HepG2 (cell line): ENCODE measurements around the gene FIBCD1. TPM values are rescaled to one million over a fixed set of nuclear protein-coding genes. Genes with fewer than 3 reads are reported as not detected.

ENCODE experiments used
- ARNTL ChIP-seq: sonication (generic); formaldehyde crosslinking; IDR thresholded peaks from 2 replicates; pipeline ENCODE4 v1.4.0; 2020; ENCODE audit warnings: mild to moderate bottlenecking, missing genetic modification reagents
- CBX5 ChIP-seq: sonication (generic); formaldehyde crosslinking; IDR thresholded peaks from 2 replicates; pipeline ENCODE4 v1.4.0; 2020; ENCODE audit warnings: missing genetic modification reagents, borderline replicate concordance
- HNRNPH1 ChIP-seq: fragments of 200-400 bp; formaldehyde crosslinking; optimal IDR thresholded peaks from 2 replicates; pipeline ENCODE3; 2017; ENCODE audit warnings: mild to moderate bottlenecking, low read depth, low read length
- MEIS1 ChIP-seq: sonication (generic); formaldehyde crosslinking; IDR thresholded peaks from 2 replicates; pipeline ENCODE4 v1.9.0; 2021; ENCODE audit warnings: mild to moderate bottlenecking, missing genetic modification reagents, moderate library complexity, borderline replicate concordance
- PHF20 ChIP-seq: sonication (generic); formaldehyde crosslinking; IDR thresholded peaks from 2 replicates; pipeline ENCODE4 v1.5.0; 2020; ENCODE audit warnings: mild to moderate bottlenecking, missing genetic modification reagents
- RBFOX2 ChIP-seq: fragments of 200-400 bp; formaldehyde crosslinking; IDR thresholded peaks from 2 replicates; pipeline ENCODE4 v1.6.1; 2017; ENCODE audit warnings: low read depth, mild to moderate bottlenecking, low read length
- SETDB1 ChIP-seq: sonication (generic); formaldehyde crosslinking; IDR thresholded peaks from 2 replicates; pipeline ENCODE4 v1.5.1; 2020; ENCODE audit warnings: missing genetic modification reagents, mild to moderate bottlenecking, borderline replicate concordance
- SNAPC2 ChIP-seq: sonication (generic); formaldehyde crosslinking; IDR thresholded peaks from 2 replicates; pipeline ENCODE4 v1.8.1; 2022; ENCODE audit warnings: mild to moderate bottlenecking, missing genetic modification reagents
- polyA plus RNA-seq, 8 experiments: library from polyadenylated mRNA; depleted of rRNA in 3 of 8; stranded (reverse) in 7 of 8; unstranded in 1 of 8; fragments of >200 nt; fragmentation: Illumina TruSeq in 4 of 8; extraction: Trizol in 4 of 8; gene quantifications; 2 replicates each; pipeline versions ENCODE4 v1.2.1 to v1.2.3, GENCODE V29; 2011 to 2016; ENCODE audit warnings: low read depth in 4 of 8, missing spikeins in 1 of 8, mixed read lengths in 1 of 8; ENCODE audit not compliant: insufficient read depth in 1 of 8
- total RNA-seq, 5 experiments: library from RNA; depleted of rRNA; stranded (reverse); fragments of >200 nt; fragmentation: Illumina TruSeq; extraction: Trizol; gene quantifications; 2 replicates each; pipeline ENCODE4 v1.2.3, GENCODE V29; 2016; ENCODE audit warnings: low read depth in 1 of 5
- TF ChIP-seq, protein P1 (sequence below), 2 experiments: sonication (generic) in 1 of 2; formaldehyde crosslinking in 1 of 2; IDR thresholded peaks; 2 replicates each; pipeline versions ENCODE4 v1.4.0 to v1.6.1; 2018 to 2020; ENCODE audit warnings: missing genetic modification reagents in 2 of 2, borderline replicate concordance in 1 of 2, low read depth in 1 of 2, mild to moderate bottlenecking in 1 of 2, missing biosample characterization in 1 of 2
- TF ChIP-seq, protein P2 (sequence below): sonication (generic); formaldehyde crosslinking; IDR thresholded peaks from 2 replicates; pipeline ENCODE4 v1.5.0; 2020; ENCODE audit warnings: mild to moderate bottlenecking, missing genetic modification reagents, borderline replicate concordance
- TF ChIP-seq, protein P3 (sequence below): sonication (generic); formaldehyde crosslinking; IDR thresholded peaks from 2 replicates; pipeline ENCODE4 v1.9.0; 2021; ENCODE audit warnings: missing genetic modification reagents, mild to moderate bottlenecking, borderline replicate concordance

FIBCD1 gene
- total and polyA plus RNA-seq, 2 of the 13 experiments (the other 11 are each of a cell fraction or from before 2014, with no cell fraction given), result 0.55 to 0.89 TPM

DNA sequence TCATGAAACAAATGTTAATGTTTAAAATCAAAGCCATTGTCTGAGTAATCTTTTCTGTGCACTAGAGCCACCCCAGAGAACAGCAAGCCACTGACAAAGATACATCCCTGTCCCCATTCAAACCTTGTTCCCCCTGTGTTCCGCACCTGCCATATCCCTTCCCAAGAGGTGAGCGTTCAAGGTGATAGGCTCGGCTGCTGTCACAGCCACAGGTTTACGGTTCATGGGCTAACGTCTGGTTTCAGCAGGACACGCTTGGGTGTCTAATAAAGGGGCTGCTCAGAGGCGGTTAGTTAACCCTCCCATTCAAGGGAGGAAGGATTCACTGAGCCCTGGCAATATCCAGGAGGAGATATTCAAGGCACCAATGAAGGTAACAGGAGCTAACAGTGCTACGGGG, 45.5 kb upstream of the FIBCD1 start (continued):
- TF ChIP-seq CBX5 (CRISPR knock-in tag) (no peak), SNAPC2 (CRISPR knock-in tag) (no peak), RBFOX2 (no peak), PHF20 (CRISPR knock-in tag) (no peak), HNRNPH1 (no peak), ARNTL (CRISPR knock-in tag) (no peak), MEIS1 (no peak), SETDB1 (CRISPR knock-in tag) (no peak)
- TF ChIP-seq, protein P1, sequence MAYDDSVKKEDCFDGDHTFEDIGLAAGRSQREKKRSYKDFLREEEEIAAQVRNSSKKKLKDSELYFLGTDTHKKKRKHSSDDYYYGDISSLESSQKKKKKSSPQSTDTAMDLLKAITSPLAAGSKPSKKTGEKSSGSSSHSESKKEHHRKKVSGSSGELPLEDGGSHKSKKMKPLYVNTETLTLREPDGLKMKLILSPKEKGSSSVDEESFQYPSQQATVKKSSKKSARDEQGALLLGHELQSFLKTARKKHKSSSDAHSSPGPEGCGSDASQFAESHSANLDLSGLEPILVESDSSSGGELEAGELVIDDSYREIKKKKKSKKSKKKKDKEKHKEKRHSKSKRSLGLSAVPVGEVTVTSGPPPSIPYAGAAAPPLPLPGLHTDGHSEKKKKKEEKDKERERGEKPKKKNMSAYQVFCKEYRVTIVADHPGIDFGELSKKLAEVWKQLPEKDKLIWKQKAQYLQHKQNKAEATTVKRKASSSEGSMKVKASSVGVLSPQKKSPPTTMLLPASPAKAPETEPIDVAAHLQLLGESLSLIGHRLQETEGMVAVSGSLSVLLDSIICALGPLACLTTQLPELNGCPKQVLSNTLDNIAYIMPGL (CRISPR knock-in tag; IDR thresholded peaks at IDR 0.05; ENCODE audit: borderline replicate concordance in 1 of 2, low read depth in 1 of 2), result no peak
- TF ChIP-seq, protein P2, sequence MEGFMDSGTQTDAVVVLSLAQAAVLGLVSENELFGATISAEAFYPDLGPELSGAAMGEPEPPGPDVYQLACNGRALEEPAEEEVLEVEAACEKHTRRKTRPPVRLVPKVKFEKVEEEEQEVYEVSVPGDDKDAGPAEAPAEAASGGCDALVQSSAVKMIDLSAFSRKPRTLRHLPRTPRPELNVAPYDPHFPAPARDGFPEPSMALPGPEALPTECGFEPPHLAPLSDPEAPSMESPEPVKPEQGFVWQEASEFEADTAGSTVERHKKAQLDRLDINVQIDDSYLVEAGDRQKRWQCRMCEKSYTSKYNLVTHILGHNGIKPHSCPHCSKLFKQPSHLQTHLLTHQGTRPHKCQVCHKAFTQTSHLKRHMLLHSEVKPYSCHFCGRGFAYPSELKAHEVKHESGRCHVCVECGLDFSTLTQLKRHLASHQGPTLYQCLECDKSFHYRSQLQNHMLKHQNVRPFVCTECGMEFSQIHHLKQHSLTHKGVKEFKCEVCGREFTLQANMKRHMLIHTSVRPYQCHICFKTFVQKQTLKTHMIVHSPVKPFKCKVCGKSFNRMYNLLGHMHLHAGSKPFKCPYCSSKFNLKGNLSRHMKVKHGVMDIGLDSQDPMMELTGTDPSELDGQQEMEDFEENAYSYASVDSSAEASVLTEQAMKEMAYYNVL (CRISPR knock-in tag), result no peak
- TF ChIP-seq, protein P3, sequence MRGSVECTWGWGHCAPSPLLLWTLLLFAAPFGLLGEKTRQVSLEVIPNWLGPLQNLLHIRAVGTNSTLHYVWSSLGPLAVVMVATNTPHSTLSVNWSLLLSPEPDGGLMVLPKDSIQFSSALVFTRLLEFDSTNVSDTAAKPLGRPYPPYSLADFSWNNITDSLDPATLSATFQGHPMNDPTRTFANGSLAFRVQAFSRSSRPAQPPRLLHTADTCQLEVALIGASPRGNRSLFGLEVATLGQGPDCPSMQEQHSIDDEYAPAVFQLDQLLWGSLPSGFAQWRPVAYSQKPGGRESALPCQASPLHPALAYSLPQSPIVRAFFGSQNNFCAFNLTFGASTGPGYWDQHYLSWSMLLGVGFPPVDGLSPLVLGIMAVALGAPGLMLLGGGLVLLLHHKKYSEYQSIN (CRISPR knock-in tag), result no peak
- TF ChIP-seq, all 625 proteins: peak for 0
